Trophoblast cell (in vitro differentiated cells and primary cell): ENCODE results near the gene RGS1.
A peak's percentile ranks its signal among the peaks of the same experiment; 100 is the strongest.

Experiments used
- DNase-seq, 2 donors: peaks; one replicate each; pipeline ENCODE4 v3.0.0-alpha.2; 2016
- H2AFZ ChIP-seq: 2 replicates; pipeline ENCODE4 v1.6.1; 2013; ENCODE audit warnings: low read length, moderate library complexity, mild to moderate bottlenecking; ENCODE audit not compliant: insufficient read depth, poor library complexity
- H2AK5ac ChIP-seq: 2 replicates; pipeline ENCODE4 v1.6.1; 2013; ENCODE audit warnings: mild to moderate bottlenecking, low read length
- H2BK120ac ChIP-seq: 2 replicates; pipeline ENCODE4 v1.6.1; 2013; ENCODE audit warnings: low read length, mild to moderate bottlenecking, moderate library complexity; ENCODE audit not compliant: insufficient read depth, poor library complexity
- H2BK12ac ChIP-seq: 2 replicates; pipeline ENCODE4 v1.6.1; 2013; ENCODE audit warnings: mild to moderate bottlenecking, low read length, moderate library complexity
- H2BK5ac ChIP-seq: 2 replicates; pipeline ENCODE4 v1.6.1; 2013; ENCODE audit warnings: low read length, low read depth, moderate library complexity, mild to moderate bottlenecking; ENCODE audit not compliant: poor library complexity
- H3K14ac ChIP-seq: 2 replicates; pipeline ENCODE4 v1.6.1; 2013; ENCODE audit warnings: mild to moderate bottlenecking, low read length
- H3K18ac ChIP-seq: 2 replicates; pipeline ENCODE4 v1.6.1; 2013; ENCODE audit warnings: mild to moderate bottlenecking, low read length
- H3K23ac ChIP-seq: 2 replicates; pipeline ENCODE4 v1.6.1; 2013; ENCODE audit warnings: low read length
- H3K27ac ChIP-seq: 2 replicates; pipeline ENCODE4 v1.5.1; 2013; ENCODE audit warnings: low read depth, mild to moderate bottlenecking, inconsistent platforms, low read length, moderate library complexity
- H3K27me3 ChIP-seq: 2 replicates; pipeline ENCODE4 v1.6.1; 2013; ENCODE audit warnings: inconsistent platforms, mild to moderate bottlenecking, low read length, moderate library complexity; ENCODE audit not compliant: insufficient read depth
- H3K36me3 ChIP-seq, 2 experiments: 1 replicate in 1 of 2; 2 replicates in 1 of 2; pipeline ENCODE4 v1.6.1; 2013; ENCODE audit warnings: low read length in 2 of 2, mild to moderate bottlenecking in 2 of 2, moderate library complexity in 1 of 2; ENCODE audit not compliant: insufficient read depth in 2 of 2, control insufficient read depth in 1 of 2
- H3K4ac ChIP-seq: 2 replicates; pipeline ENCODE4 v1.6.1; 2013; ENCODE audit warnings: low read depth, mild to moderate bottlenecking, low read length, moderate library complexity
- H3K4me1 ChIP-seq, 2 experiments: 1 replicate in 1 of 2; 2 replicates in 1 of 2; pipeline ENCODE4 v1.6.1; 2013; ENCODE audit warnings: low read length in 2 of 2, mild to moderate bottlenecking in 2 of 2, moderate library complexity in 1 of 2; ENCODE audit not compliant: insufficient read depth in 2 of 2, control insufficient read depth in 1 of 2
- H3K4me2 ChIP-seq: 2 replicates; pipeline ENCODE4 v1.6.1; 2013; ENCODE audit warnings: inconsistent platforms, mild to moderate bottlenecking, low read length, moderate library complexity
- H3K4me3 ChIP-seq: 2 replicates; pipeline ENCODE4 v1.5.1; 2013; ENCODE audit warnings: mild to moderate bottlenecking, low read depth, low read length, inconsistent platforms
- H3K79me1 ChIP-seq: one replicate; pipeline ENCODE4 v1.6.1; 2013; ENCODE audit warnings: low read length
- H3K79me2 ChIP-seq: 2 replicates; pipeline ENCODE4 v1.6.1; 2013; ENCODE audit warnings: low read length, mild to moderate bottlenecking; ENCODE audit not compliant: control insufficient read depth, insufficient read depth, poor library complexity
- H3K9ac ChIP-seq: 2 replicates; pipeline ENCODE4 v1.6.1; 2013; ENCODE audit warnings: mild to moderate bottlenecking, low read length
- H3K9me3 ChIP-seq: 2 replicates; pipeline ENCODE4 v1.6.1; 2013; ENCODE audit warnings: low read depth, mild to moderate bottlenecking, control low read depth, inconsistent platforms, low read length; ENCODE audit not compliant: insufficient read depth
- H4K12ac ChIP-seq: 2 replicates; pipeline ENCODE4 v1.6.1; 2013; ENCODE audit warnings: low read depth, mild to moderate bottlenecking, low read length, moderate library complexity
- H4K8ac ChIP-seq: 2 replicates; pipeline ENCODE4 v1.6.1; 2013; ENCODE audit warnings: low read depth, mild to moderate bottlenecking, low read length, moderate library complexity
- H4K91ac ChIP-seq: one replicate; pipeline ENCODE4 v1.6.1; 2013; ENCODE audit warnings: low read depth, mild to moderate bottlenecking, low read length, moderate library complexity
- WGBS: extraction: QIAGEN DNeasy Blood & Tissue Kit; methylation state at CpG from one replicate; pipeline ENCODE4 v1.1.7; 2013; ENCODE audit warnings: missing lambda C conversion rate; ENCODE audit not compliant: insufficient read length, insufficient coverage; ENCODE audit errors: extremely low coverage; 5-methylcytosine and 5-hydroxymethylcytosine counted together

Gene RGS1

DNA sequence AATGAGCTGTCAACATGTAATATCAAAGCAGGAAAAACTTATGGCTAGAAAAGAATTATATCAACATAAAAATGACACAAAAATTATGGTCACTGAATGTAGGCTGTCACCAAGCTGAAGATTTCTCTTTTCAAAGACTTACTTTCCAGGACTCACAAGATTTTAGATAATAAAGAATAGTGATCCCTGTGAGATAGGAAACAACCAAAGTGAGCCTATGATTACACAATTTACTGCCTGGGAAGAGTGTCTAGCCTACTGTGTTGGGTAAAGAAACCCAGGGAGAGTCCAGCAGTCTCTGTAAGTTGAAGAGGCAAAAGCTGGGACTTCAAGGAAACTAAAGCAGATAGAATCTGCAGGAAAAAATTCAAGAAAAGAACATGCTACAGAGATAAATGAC, 20.2 kb upstream of the RGS1 start:
- Histone ChIP-seq H3K79me1 (no peaks in the 10 kb centered on the region), H3K27me3 (no peaks in the 10 kb centered on the region), H3K27ac (no peak overlapping the region), H4K12ac (no peak overlapping the region), H3K4me1 (peaks cover 2 to 4% of the 10 kb centered on the region in 2 experiments), H3K14ac (no peak overlapping the region), H4K91ac (no peak overlapping the region), H3K4me2 (no peak overlapping the region), H2AFZ (no peak overlapping the region), H3K4ac (no peak overlapping the region), H3K79me2 (no peaks in the 10 kb centered on the region), H2BK120ac (no peak overlapping the region), H3K9me3 (no peaks in the 10 kb centered on the region), H3K36me3 (no peaks in the 10 kb centered on the region), H2BK5ac (no peak overlapping the region), H3K18ac (no peak overlapping the region), H3K4me3 (no peak overlapping the region), H3K9ac (no peak overlapping the region), H2BK12ac (no peak overlapping the region), H4K8ac (no peak overlapping the region), H2AK5ac (no peak overlapping the region), H3K23ac (no peak overlapping the region)
- peak in 1 of 2 donors; percentile 57 for DNase-seq

DNA sequence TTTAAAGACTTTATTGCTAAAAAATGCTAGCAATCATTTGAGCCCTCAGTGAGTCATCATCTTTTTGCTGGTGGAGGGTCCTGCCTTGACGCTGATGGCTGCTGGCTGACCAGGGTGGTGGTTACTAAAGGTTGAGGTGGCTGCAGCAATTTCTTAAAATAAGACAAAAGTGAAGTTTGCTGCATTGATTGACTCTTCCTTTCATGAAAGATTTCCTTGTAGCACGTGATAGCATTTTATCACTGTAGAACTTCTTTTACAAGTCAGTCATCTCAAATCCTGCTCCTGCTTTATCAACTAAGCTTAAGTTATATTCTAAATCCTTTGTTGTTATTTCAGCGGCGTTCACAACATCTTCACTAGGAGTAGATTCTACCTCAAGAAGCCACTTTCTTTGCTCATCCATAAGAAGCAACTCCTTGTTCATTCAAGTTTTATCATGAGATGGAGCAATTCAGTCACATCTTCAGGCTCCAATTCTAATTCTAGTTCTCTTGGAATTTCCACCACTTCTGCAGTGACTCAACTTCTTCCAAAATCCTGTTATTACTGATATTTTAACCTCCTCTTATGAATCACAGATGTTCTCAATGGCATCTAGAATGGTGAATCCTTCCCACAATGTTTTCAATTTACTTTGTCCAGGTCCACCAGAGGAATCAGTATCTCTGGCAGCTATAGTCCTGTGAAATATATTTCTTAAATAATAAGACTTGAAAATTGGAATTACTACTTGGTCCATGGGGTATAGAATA, 17.6 kb upstream of the RGS1 start:
- Histone ChIP-seq H2AK5ac (no peak overlapping the region), H3K23ac (no peak overlapping the region), H3K4me2 (no peak overlapping the region), H2BK5ac (no peak overlapping the region), H4K8ac (no peak overlapping the region), H3K36me3 (no peaks in the 10 kb centered on the region), H3K4me1 (peaks cover 2% of the 10 kb centered on the region in 2 experiments), H4K91ac (no peak overlapping the region), H3K9me3 (no peaks in the 10 kb centered on the region), H3K27me3 (no peaks in the 10 kb centered on the region), H3K14ac (no peak overlapping the region), H4K12ac (no peak overlapping the region), H2AFZ (no peak overlapping the region), H3K4me3 (no peak overlapping the region), H3K79me2 (no peaks in the 10 kb centered on the region), H3K18ac (no peak overlapping the region), H3K27ac (no peak overlapping the region), H3K9ac (no peak overlapping the region), H3K79me1 (no peaks in the 10 kb centered on the region), H2BK120ac (no peak overlapping the region), H3K4ac (no peak overlapping the region), H2BK12ac (no peak overlapping the region)
- no peak for DNase-seq
- no CpG with 5 or more reads among the region's 4 CpGs for WGBS

DNA sequence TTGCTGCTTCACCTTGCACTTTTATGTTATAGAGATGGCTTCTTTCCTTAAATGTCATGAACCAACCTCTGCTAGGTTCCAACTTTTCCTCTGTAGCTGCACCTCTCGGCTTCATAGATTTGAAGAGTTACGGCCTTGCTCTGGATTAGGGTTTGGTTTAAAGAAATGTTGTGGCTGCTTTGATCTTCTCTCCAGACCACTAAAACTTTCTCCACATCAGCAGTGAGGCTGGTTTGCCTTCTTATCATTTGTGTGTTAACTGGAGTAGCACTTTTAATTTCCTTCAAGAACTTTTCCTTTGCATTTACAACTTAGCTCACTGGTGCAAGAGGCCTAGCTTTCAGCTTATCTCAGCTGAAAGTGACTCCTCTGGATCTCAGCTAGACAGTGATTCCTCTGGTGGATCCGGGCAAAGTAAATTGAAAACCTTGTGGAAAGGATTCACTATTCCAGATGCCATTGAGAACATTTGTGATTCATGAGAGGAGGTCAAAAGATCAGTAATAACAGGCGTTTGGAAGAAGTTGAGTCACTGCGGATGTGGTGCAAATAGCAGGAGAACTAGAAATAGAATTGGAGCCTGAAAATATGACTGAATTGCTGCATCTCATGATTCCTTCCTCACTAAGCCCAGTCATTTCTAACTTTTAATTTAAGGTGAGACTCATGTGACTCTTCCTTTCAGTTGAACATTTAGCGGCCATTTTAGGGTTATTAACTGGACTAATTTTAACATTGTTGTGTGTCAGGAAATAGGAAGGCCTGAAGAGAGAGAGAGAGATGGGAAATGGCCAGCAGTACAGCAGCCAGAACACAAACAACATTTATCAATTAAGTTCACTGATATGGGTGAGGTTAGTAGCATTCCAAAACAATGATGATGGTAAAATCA, 16.2 kb upstream of the RGS1 start:
- Histone ChIP-seq H3K23ac (no peak overlapping the region), H3K4me1 (peaks cover 2% of the 10 kb centered on the region in 2 experiments), H2AFZ (no peak overlapping the region), H3K9ac (no peak overlapping the region), H3K27me3 (no peaks in the 10 kb centered on the region), H3K79me1 (no peaks in the 10 kb centered on the region), H2AK5ac (no peak overlapping the region), H3K4me3 (no peak overlapping the region), H2BK12ac (no peak overlapping the region), H3K36me3 (no peaks in the 10 kb centered on the region), H3K4me2 (no peak overlapping the region), H4K91ac (no peak overlapping the region), H3K18ac (no peak overlapping the region), H2BK120ac (no peak overlapping the region), H4K12ac (no peak overlapping the region), H2BK5ac (no peak overlapping the region), H3K14ac (no peak overlapping the region), H4K8ac (no peak overlapping the region), H3K4ac (no peak overlapping the region), H3K79me2 (no peaks in the 10 kb centered on the region), H3K9me3 (no peaks in the 10 kb centered on the region), H3K27ac (no peak overlapping the region)
- no CpG with 5 or more reads among the region's 6 CpGs for WGBS
- no peak for DNase-seq

- no CpG with 5 or more reads among the region's 4 CpGs for WGBS
- Histone ChIP-seq H3K18ac (no peak overlapping the region), H3K4me3 (no peak overlapping the region), H2BK12ac (no peak overlapping the region), H3K79me2 (no peaks in the 10 kb centered on the region), H3K23ac (no peak overlapping the region), H3K9me3 (no peaks in the 10 kb centered on the region), H4K91ac (no peak overlapping the region), H3K79me1 (no peaks in the 10 kb centered on the region), H3K27ac (no peak overlapping the region), H4K8ac (no peak overlapping the region), H3K14ac (no peak overlapping the region), H2AK5ac (no peak overlapping the region), H2AFZ (no peak overlapping the region), H2BK5ac (no peak overlapping the region), H3K9ac (no peak overlapping the region), H3K27me3 (no peaks in the 10 kb centered on the region), H2BK120ac (no peak overlapping the region), H3K36me3 (no peaks in the 10 kb centered on the region), H3K4me2 (no peak overlapping the region), H4K12ac (no peak overlapping the region), H3K4ac (no peak overlapping the region), H3K4me1 (no peaks in the 10 kb centered on the region)
- no peak for DNase-seq
These were observed 14.3 kb upstream of the RGS1 start for GRCh38 chr1:192561301-192561700.
